A673 (cell line): ENCODE data around the gene CGN. TPM values are rescaled to one million over a fixed set of nuclear protein-coding genes. Genes with fewer than 3 reads are reported as not detected.

Source experiments
- BruUV-seq: library from RNA; stranded (reverse); fragments of 400-500 nt; replicated peaks from 2 replicates; lab custom pipeline; 2021; lab: Mats Ljungman, UMichigan
- CTCF ChIA-PET: fragments of 300-600 bp; sonication (Branson Sonifier 250); formaldehyde crosslinking; loops from one replicate; lab custom pipeline; 2022; ENCODE audit warnings: antibody characterized with exemption; lab: Charles Lee
- POLR2A ChIA-PET: fragments of 300-600 bp; sonication (Branson Sonifier 250); formaldehyde crosslinking; loops from one replicate; lab custom pipeline; 2022; ENCODE audit warnings: antibody characterized with exemption; ENCODE audit not compliant: low non-redundant PET; lab: Charles Lee
- DNase-seq: peaks from one replicate; pipeline ENCODE4 v3.0.0-alpha.2; 2015; ENCODE audit warnings: low spot score
- H3K27ac ChIP-seq: fragments of 200-600 bp; sonication (generic); 2 replicates; pipeline ENCODE4 v1.5.1; 2016; ENCODE audit warnings: mixed run types, low read depth, mild to moderate bottlenecking, mixed read lengths, antibody characterized with exemption, low read length; ENCODE audit not compliant: poor library complexity, severe bottlenecking
- H3K27me3 ChIP-seq: fragments of 200-600 bp; sonication (generic); replicated peaks from 2 replicates; pipeline ENCODE4 v1.6.1; 2017; ENCODE audit warnings: mixed run types, low read depth, mild to moderate bottlenecking, mixed read lengths, antibody characterized with exemption, low read length; ENCODE audit not compliant: insufficient read depth, poor library complexity
- H3K36me3 ChIP-seq: fragments of 200-600 bp; sonication (generic); 2 replicates; pipeline ENCODE4 v1.6.1; 2016; ENCODE audit warnings: mixed run types, mild to moderate bottlenecking, mixed read lengths, antibody characterized with exemption, low read length; ENCODE audit not compliant: insufficient read depth, poor library complexity, severe bottlenecking
- H3K4me1 ChIP-seq: fragments of 200-600 bp; sonication (generic); 2 replicates; pipeline ENCODE4 v1.6.1; 2017; ENCODE audit warnings: mixed run types, mild to moderate bottlenecking, mixed read lengths, antibody characterized with exemption, low read length; ENCODE audit not compliant: insufficient read depth, poor library complexity, severe bottlenecking
- H3K4me3 ChIP-seq: fragments of 200-600 bp; sonication (generic); 2 replicates; pipeline ENCODE4 v1.5.1; 2016; ENCODE audit warnings: low read depth, mixed run types, mild to moderate bottlenecking, mixed read lengths, low read length; ENCODE audit not compliant: poor library complexity, severe bottlenecking
- H3K9me3 ChIP-seq: fragments of 200-600 bp; sonication (generic); 2 replicates; pipeline ENCODE4 v1.6.1; 2016; ENCODE audit warnings: mixed run types, low read depth, mild to moderate bottlenecking, mixed read lengths, antibody characterized with exemption, low read length; ENCODE audit not compliant: poor library complexity, severe bottlenecking
- CTCF ChIP-seq: fragments of 300-800, 200-600 bp; sonication (generic); conservative IDR thresholded peaks from 2 replicates; pipeline ENCODE4 v1.5.1; 2017; ENCODE audit warnings: low read depth, mild to moderate bottlenecking, antibody characterized with exemption, low read length, moderate library complexity, mixed read lengths
- EZH2 ChIP-seq: fragments of 200-600 bp; sonication (generic); IDR thresholded peaks from 2 replicates; pipeline ENCODE4 v1.6.1; 2017; ENCODE audit warnings: borderline replicate concordance, low read depth, mild to moderate bottlenecking, mixed read lengths, antibody characterized with exemption, low read length; ENCODE audit not compliant: poor library complexity, severe bottlenecking
- intact Hi-C: fragments of 100-400 bp; cut with micrococcal nuclease; formaldehyde crosslinking; loops from one replicate; pipeline ENCODE4 v1.10.0; 2022; ENCODE audit not compliant: unreplicated experiment
- total RNA-seq: library from RNA; stranded (reverse); gene quantifications from 2 replicates; pipeline ENCODE4 v1.2.3, GENCODE V29; 2021

CGN gene
- total RNA-seq, 1 experiment from 2014 or later = 2.6 TPM

GRCh38 chr1:151535326-151536271 lies 24.4 kb downstream of the CGN start:
- DNase-seq = no peak
- Histone ChIP-seq H3K27ac (no peak overlapping the region), H3K36me3 (no peaks in the 10 kb centered on the region), H3K4me3 (no peak overlapping the region), H3K27me3 (no peaks in the 10 kb centered on the region), H3K4me1 (peaks cover 11% of the 10 kb centered on the region), H3K9me3 (no peaks in the 10 kb centered on the region)
- ChIA-PET POLR2A (no interaction called here), CTCF (interaction anchor here (0.5 to 0.7 kb wide), 2 partner anchors 78 to 200 kb away, joined by 4 read pairs; no protein-coding TSS in a partner anchor)
- no TSS peak for BruUV-seq
- TF ChIP-seq CTCF = no peak
- TF ChIP-seq EZH2 = no peak
- intact Hi-C loops = loop anchor here (2.0 kb wide), 1 partner anchor 199 kb away; no protein-coding TSS in a partner anchor

GRCh38 chr1:151536499-151536898 lies 25.3 kb downstream of the CGN start:
- intact Hi-C loops = no loop called here
- Histone ChIP-seq H3K9me3 (no peaks in the 10 kb centered on the region), H3K4me3 (no peak overlapping the region), H3K36me3 (no peaks in the 10 kb centered on the region), H3K27me3 (no peaks in the 10 kb centered on the region), H3K27ac (no peak overlapping the region), H3K4me1 (peaks cover 17% of the 10 kb centered on the region)
- BruUV-seq = no TSS peak
- TF ChIP-seq EZH2 = no peak
- no peak for TF ChIP-seq CTCF
- ChIA-PET CTCF (no interaction called here), POLR2A (no interaction called here)
- DNase-seq = no peak

GRCh38 chr1:151537112-151537511 lies 25.9 kb downstream of the CGN start:
- Histone ChIP-seq H3K4me1 (peaks cover 17% of the 10 kb centered on the region), H3K36me3 (no peaks in the 10 kb centered on the region), H3K4me3 (no peak overlapping the region), H3K9me3 (no peaks in the 10 kb centered on the region), H3K27ac (no peak overlapping the region), H3K27me3 (no peaks in the 10 kb centered on the region)
- ChIA-PET CTCF (interaction anchor here (0.5 kb wide), 1 partner anchor 26 kb away, joined by 3 read pairs; the partner anchor contains the start of gene CGN), POLR2A (no interaction called here)
- DNase-seq = peak; percentile 42
- intact Hi-C loops = no loop called here
- TF ChIP-seq EZH2 (no peak), CTCF (no peak)
- BruUV-seq = no TSS peak
